ENCODE results near the gene G3BP2.

GRCh38 chr4:75643651-75644050 lies 29.6 kb downstream of the G3BP2 start:
- TF ChIP-seq CTCF (IDR thresholded peaks at IDR 0.05; ENCODE audit: low read depth, low read length, missing input control), result no peak
- TF ChIP-seq SP1 (IDR thresholded peaks at IDR 0.05), result no peak
- no peak for TF ChIP-seq ZBTB33 (IDR thresholded peaks at IDR 0.05)
- no peak for TF ChIP-seq ATF3 (IDR thresholded peaks at IDR 0.05)
- TF ChIP-seq GABPA (IDR thresholded peaks at IDR 0.05 in 1 of 2, conservative IDR thresholded peaks at IDR 0.05 in 1 of 2), result no peak
- TF ChIP-seq HNF4G (IDR thresholded peaks at IDR 0.05), result no peak
- TF ChIP-seq MAX (IDR thresholded peaks at IDR 0.05), result no peak
- TF ChIP-seq REST (IDR thresholded peaks at IDR 0.05), result no peak
